ENCODE data around the gene CRYZ.
"Not testable (repeated sequence)": the region's sequence is repeated elsewhere in the genome, so short reads cannot be mapped to it uniquely, and the experiment has no call there.

GRCh38 chr1:74670866-74671265 is 62.0 kb downstream of the CRYZ start:
- not testable (repeated sequence) for TF ChIP-seq CTCF (conservative IDR thresholded peaks at IDR 0.05; ENCODE audit: low read depth, low read length); SMC3 (IDR thresholded peaks at IDR 0.05; ENCODE audit: low read depth, low read length); CEBPB (IDR thresholded peaks at IDR 0.05; ENCODE audit: low read depth, low read length); RAD21 (IDR thresholded peaks at IDR 0.05; ENCODE audit: low read length); POLR2A (IDR thresholded peaks at IDR 0.05; ENCODE audit: low read depth, low read length)

Measured in IMR-90 (cell line).